Measurements from ENCODE around the gene DIPK1A. TPM values are rescaled to one million over a fixed set of nuclear protein-coding genes. Genes with fewer than 3 reads are reported as not detected.
A peak's percentile ranks its signal among the peaks of the same experiment; 100 is the strongest.

The DIPK1A gene
- total RNA-seq, 2 donors from 2014 or later = 10.8 to 18.3 TPM

GRCh38 chr1:92951141-92951582, 10.1 kb downstream of the DIPK1A start:
- Histone ChIP-seq H3K36me3 (no peaks in the 10 kb centered on the region), H3K9me3 (no peaks in the 10 kb centered on the region), H3K4me1 (ENCODE audit: control insufficient read depth in 1 of 2, low read depth in 2 of 2) (peaks cover 22 to 30% of the 10 kb centered on the region in 2 donors), H3K27me3 (replicated peaks; ENCODE audit: insufficient read depth) (no peaks in the 10 kb centered on the region), H3K27ac (peak overlapping the region; percentile 32 to 91), H3K4me3 (peak overlapping the region; percentile 32)
- ATAC-seq (ENCODE audit: insufficient number of reproducible peaks, low FRiP score, low read depth) = peak; percentile 94
- no peak for TF ChIP-seq CTCF (IDR thresholded peaks at IDR 0.05)
- no peak for DNase-seq (ENCODE audit: low spot score)

GRCh38 chr1:92949937-92950817, 11.1 kb downstream of the DIPK1A start:
- Histone ChIP-seq H3K4me1 (ENCODE audit: control insufficient read depth in 1 of 2, low read depth in 2 of 2) (peaks cover 25 to 32% of the 10 kb centered on the region in 2 donors), H3K27me3 (replicated peaks; ENCODE audit: insufficient read depth) (no peaks in the 10 kb centered on the region), H3K36me3 (no peaks in the 10 kb centered on the region), H3K27ac (peak overlapping the region; percentile 32 to 91), H3K9me3 (no peaks in the 10 kb centered on the region), H3K4me3 (no peak overlapping the region)
- DNase-seq (ENCODE audit: low spot score) (no peak), ATAC-seq (ENCODE audit: insufficient number of reproducible peaks, low FRiP score, low read depth) (no peak)
- no peak for TF ChIP-seq CTCF (IDR thresholded peaks at IDR 0.05)

- H3K4me1 ChIP-seq (ENCODE audit: control insufficient read depth in 1 of 2, low read depth in 2 of 2) = peaks cover 31 to 50% of the 10 kb centered on the region in 2 donors
- TF ChIP-seq CTCF (IDR thresholded peaks at IDR 0.05) = no peak
- H3K9me3 ChIP-seq = no peaks in the 10 kb centered on the region
- no peak overlapping the region for H3K4me3 ChIP-seq
- H3K36me3 ChIP-seq = no peaks in the 10 kb centered on the region
- no peaks in the 10 kb centered on the region for H3K27me3 ChIP-seq (replicated peaks; ENCODE audit: insufficient read depth)
- ATAC-seq (ENCODE audit: insufficient number of reproducible peaks, low FRiP score, low read depth) = no peak
- DNase-seq (ENCODE audit: low spot score) = no peak
- no peak overlapping the region for H3K27ac ChIP-seq
Measured at GRCh38 chr1:92948071-92948470, 13.2 kb downstream of the DIPK1A start.

GRCh38 chr1:92945748-92946270, 15.5 kb downstream of the DIPK1A start:
- no peaks in the 10 kb centered on the region for H3K9me3 ChIP-seq
- H3K27me3 ChIP-seq (replicated peaks; ENCODE audit: insufficient read depth) = no peaks in the 10 kb centered on the region
- peaks cover 18 to 49% of the 10 kb centered on the region in 2 donors for H3K4me1 ChIP-seq (ENCODE audit: control insufficient read depth in 1 of 2, low read depth in 2 of 2)
- ATAC-seq (ENCODE audit: insufficient number of reproducible peaks, low FRiP score, low read depth) (no peak), DNase-seq (ENCODE audit: low spot score) (no peak)
- no peak for TF ChIP-seq CTCF (IDR thresholded peaks at IDR 0.05)
- H3K4me3 ChIP-seq = no peak overlapping the region
- H3K36me3 ChIP-seq = no peaks in the 10 kb centered on the region
- H3K27ac ChIP-seq = peak overlapping the region in 1 of 2 donors; percentile 73

GRCh38 chr1:92944901-92945747, 16.1 kb downstream of the DIPK1A start:
- ATAC-seq (ENCODE audit: insufficient number of reproducible peaks, low FRiP score, low read depth) (no peak), DNase-seq (ENCODE audit: low spot score) (no peak)
- Histone ChIP-seq H3K27me3 (replicated peaks; ENCODE audit: insufficient read depth) (no peaks in the 10 kb centered on the region), H3K9me3 (no peaks in the 10 kb centered on the region), H3K36me3 (no peaks in the 10 kb centered on the region), H3K4me3 (no peak overlapping the region), H3K4me1 (ENCODE audit: control insufficient read depth in 1 of 2, low read depth in 2 of 2) (peaks cover 22 to 56% of the 10 kb centered on the region in 2 donors), H3K27ac (peak overlapping the region; percentile 46 to 73)
- no peak for TF ChIP-seq CTCF (IDR thresholded peaks at IDR 0.05)

Measured in thoracic aorta (tissue), 2 donors.